Sigmoid colon (tissue), 4 donors: ENCODE results near the gene NBEAL1.

Experiments
- EP300 ChIP-seq, 4 donors: sonication (generic); formaldehyde crosslinking; IDR thresholded peaks; one replicate each; pipeline ENCODE4 v1.6.1; 2017; ENCODE audit warnings: antibody characterized with exemption in 4 of 4
- POLR2A ChIP-seq, 2 donors: fragments of 450-650 bp; IDR thresholded peaks; one replicate each; pipeline ENCODE4 v1.6.1; 2016; ENCODE audit warnings: antibody characterized with exemption in 2 of 2, mild to moderate bottlenecking in 2 of 2, moderate library complexity in 2 of 2
- POLR2AphosphoS5 ChIP-seq, 4 donors: sonication (generic); formaldehyde crosslinking; IDR thresholded peaks; one replicate each; pipeline ENCODE4 v1.6.1; 2017; ENCODE audit warnings: antibody characterized with exemption in 4 of 4
- TF ChIP-seq, protein P1 (sequence below), 4 experiments: fragments of 450-650 bp in 3 of 4; fragments of 200-600 bp in 1 of 4; IDR thresholded peaks; one replicate each; pipeline ENCODE4 v1.5.1; 2016 to 2019; ENCODE audit warnings: antibody characterized with exemption in 4 of 4, mild to moderate bottlenecking in 3 of 4, moderate library complexity in 2 of 4

DNA sequence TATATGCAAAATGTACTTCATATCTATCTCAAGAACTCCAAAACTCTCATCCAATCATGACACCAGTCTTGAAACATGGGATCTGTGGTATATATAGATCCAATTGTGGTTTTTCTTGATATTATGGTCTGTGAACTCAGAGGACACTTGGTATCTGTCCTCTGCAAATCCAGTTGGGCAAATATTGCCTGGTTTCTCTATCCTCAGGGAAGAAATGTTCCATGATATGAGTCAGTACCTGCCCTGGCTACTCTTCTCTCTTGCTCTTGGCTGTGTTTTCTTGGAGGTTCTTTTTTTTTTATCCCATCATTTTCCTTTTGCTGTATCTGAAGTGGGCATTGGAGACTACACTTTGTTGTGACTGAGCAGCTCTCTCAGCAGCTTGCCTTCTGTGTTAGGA is 10.9 kb downstream of the NBEAL1 start:
- TF ChIP-seq, protein P1, sequence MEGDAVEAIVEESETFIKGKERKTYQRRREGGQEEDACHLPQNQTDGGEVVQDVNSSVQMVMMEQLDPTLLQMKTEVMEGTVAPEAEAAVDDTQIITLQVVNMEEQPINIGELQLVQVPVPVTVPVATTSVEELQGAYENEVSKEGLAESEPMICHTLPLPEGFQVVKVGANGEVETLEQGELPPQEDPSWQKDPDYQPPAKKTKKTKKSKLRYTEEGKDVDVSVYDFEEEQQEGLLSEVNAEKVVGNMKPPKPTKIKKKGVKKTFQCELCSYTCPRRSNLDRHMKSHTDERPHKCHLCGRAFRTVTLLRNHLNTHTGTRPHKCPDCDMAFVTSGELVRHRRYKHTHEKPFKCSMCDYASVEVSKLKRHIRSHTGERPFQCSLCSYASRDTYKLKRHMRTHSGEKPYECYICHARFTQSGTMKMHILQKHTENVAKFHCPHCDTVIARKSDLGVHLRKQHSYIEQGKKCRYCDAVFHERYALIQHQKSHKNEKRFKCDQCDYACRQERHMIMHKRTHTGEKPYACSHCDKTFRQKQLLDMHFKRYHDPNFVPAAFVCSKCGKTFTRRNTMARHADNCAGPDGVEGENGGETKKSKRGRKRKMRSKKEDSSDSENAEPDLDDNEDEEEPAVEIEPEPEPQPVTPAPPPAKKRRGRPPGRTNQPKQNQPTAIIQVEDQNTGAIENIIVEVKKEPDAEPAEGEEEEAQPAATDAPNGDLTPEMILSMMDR (IDR thresholded peaks at IDR 0.05), result no peak
- no peak for TF ChIP-seq EP300 (IDR thresholded peaks at IDR 0.05)
- no peak for TF ChIP-seq POLR2A (IDR thresholded peaks at IDR 0.05)
- no peak for TF ChIP-seq POLR2AphosphoS5 (IDR thresholded peaks at IDR 0.05)
